ENCODE data around the gene TMEM109.

The TMEM109 gene

GRCh38 chr11:60913793-60914632 lies at the start of gene TMEM109:
Gene TMEM109 (plus strand): TSS chr11:60914158. CDS start chr11:60919694, 5,536 bp downstream.
- peaks cover 52% of the 10 kb centered on the region for H3K79me2 ChIP-seq (ENCODE audit: low read length)
- peaks cover 4% of the 10 kb centered on the region; the same call in 1 of the 2 replicates for H3K27me3 ChIP-seq (ENCODE audit: low read depth, low read length)
- peaks cover 32% of the 10 kb centered on the region for H4K20me1 ChIP-seq (ENCODE audit: insufficient read depth, low read length)
- peak within 1 kb of the TSS; percentile 91 for H3K9ac ChIP-seq (ENCODE audit: low read length)
- H3K9me3 ChIP-seq (ENCODE audit: insufficient read depth, low read length) = peaks cover 5% of the 10 kb centered on the region
- peak within 1 kb of the TSS; percentile 84 for H3K4me3 ChIP-seq (ENCODE audit: low read length)
- H3K27ac ChIP-seq (ENCODE audit: low read length) = peak within 1 kb of the TSS; percentile 86
- no peak for TF ChIP-seq CTCF (IDR thresholded peaks at IDR 0.05; ENCODE audit: low read depth, low read length)
- TF ChIP-seq EZH2phosphoT487 (IDR thresholded peaks at IDR 0.05; ENCODE audit: low read depth) = no peak
- H3K4me2 ChIP-seq (ENCODE audit: low read length) = peak within 1 kb of the TSS; percentile 98
- peaks cover 74% of the 10 kb centered on the region for H3K4me1 ChIP-seq (ENCODE audit: low read length)
- peaks cover 35% of the 10 kb centered on the region for H3K36me3 ChIP-seq (replicated peaks; ENCODE audit: low read depth, low read length)
- peak within 1 kb of the TSS; percentile 97 for H2AFZ ChIP-seq (ENCODE audit: low read depth, low read length)

- Histone ChIP-seq H3K27me3 (ENCODE audit: low read depth, low read length) (no peaks in the 10 kb centered on the region), H3K9ac (ENCODE audit: low read length) (no peak overlapping the region), H3K4me1 (ENCODE audit: low read length) (no peaks in the 10 kb centered on the region), H3K4me2 (ENCODE audit: low read length) (no peak overlapping the region), H3K4me3 (ENCODE audit: low read length) (no peak overlapping the region), H3K27ac (ENCODE audit: low read length) (no peak overlapping the region), H3K36me3 (replicated peaks; ENCODE audit: low read depth, low read length) (no peaks in the 10 kb centered on the region), H2AFZ (ENCODE audit: low read depth, low read length) (no peak overlapping the region), H3K9me3 (ENCODE audit: insufficient read depth, low read length) (no peaks in the 10 kb centered on the region), H4K20me1 (ENCODE audit: insufficient read depth, low read length) (no peaks in the 10 kb centered on the region), H3K79me2 (ENCODE audit: low read length) (no peaks in the 10 kb centered on the region)
- TF ChIP-seq EZH2phosphoT487 (IDR thresholded peaks at IDR 0.05; ENCODE audit: low read depth) = no peak
- TF ChIP-seq CTCF (IDR thresholded peaks at IDR 0.05; ENCODE audit: low read depth, low read length) = no peak
Observed at GRCh38 chr11:60864856-60865513, 49.0 kb upstream of the TMEM109 start.

GRCh38 chr11:60866911-60867870 lies 46.8 kb upstream of the TMEM109 start, which contains the start of gene ZP1:
Gene ZP1 (plus strand): TSS chr11:60867542. CDS start chr11:60867562, 20 bp downstream.
- no peaks in the 10 kb centered on the region for H3K36me3 ChIP-seq (replicated peaks; ENCODE audit: low read depth, low read length)
- no peak within 1 kb of the TSS for H3K4me2 ChIP-seq (ENCODE audit: low read length)
- no peak within 1 kb of the TSS for H3K4me3 ChIP-seq (ENCODE audit: low read length)
- H4K20me1 ChIP-seq (ENCODE audit: insufficient read depth, low read length) = no peaks in the 10 kb centered on the region
- no peak within 1 kb of the TSS for H2AFZ ChIP-seq (ENCODE audit: low read depth, low read length)
- H3K79me2 ChIP-seq (ENCODE audit: low read length) = no peaks in the 10 kb centered on the region
- H3K27me3 ChIP-seq (ENCODE audit: low read depth, low read length) = no peaks in the 10 kb centered on the region
- TF ChIP-seq EZH2phosphoT487 (IDR thresholded peaks at IDR 0.05; ENCODE audit: low read depth) (no peak), CTCF (IDR thresholded peaks at IDR 0.05; ENCODE audit: low read depth, low read length) (no peak)
- H3K27ac ChIP-seq (ENCODE audit: low read length) = no peak within 1 kb of the TSS
- no peaks in the 10 kb centered on the region for H3K9me3 ChIP-seq (ENCODE audit: insufficient read depth, low read length)
- H3K9ac ChIP-seq (ENCODE audit: low read length) = no peak within 1 kb of the TSS
- no peaks in the 10 kb centered on the region for H3K4me1 ChIP-seq (ENCODE audit: low read length)

Data from OCI-LY3 (cell line).